Left ventricle myocardium inferior (tissue), 1 donor: Measurements from ENCODE around the gene THUMPD2. TPM values are rescaled to one million over a fixed set of nuclear protein-coding genes. Genes with fewer than 3 reads are reported as not detected.

Experiments used
- DNase-seq: peaks from one replicate; pipeline ENCODE4 v3.0.0-alpha.2; 2020
- H3K27ac ChIP-seq: fragments of 200-600 bp; replicated peaks from 2 replicates; pipeline ENCODE4 v1.8.0; 2021
- H3K27me3 ChIP-seq: fragments of 200-600 bp; 2 replicates; pipeline ENCODE4 v1.8.0; 2021; ENCODE audit warnings: low read depth
- H3K36me3 ChIP-seq: fragments of 200-600 bp; 2 replicates; pipeline ENCODE4 v1.8.0; 2021
- H3K4me1 ChIP-seq: fragments of 200-600 bp; 2 replicates; pipeline ENCODE4 v1.8.0; 2021
- H3K4me3 ChIP-seq: fragments of 200-600 bp; 2 replicates; pipeline ENCODE4 v1.8.0; 2021; ENCODE audit warnings: mild to moderate bottlenecking, moderate library complexity
- H3K9me3 ChIP-seq: fragments of 200-600 bp; replicated peaks from 2 replicates; pipeline ENCODE4 v1.8.0; 2021
- intact Hi-C: fragments of 100-400 bp; cut with micrococcal nuclease; formaldehyde crosslinking; loops from one replicate; pipeline ENCODE4 v1.11.0; 2022
- total RNA-seq: library from RNA; stranded (reverse); fragmentation: NEBNext Ultra II Directional; extraction: Animal tissue kit (Norgen Biotek cat#: 25700); gene quantifications from one replicate; pipeline ENCODE4 v1.2.1, GENCODE V29; 2021
- TF ChIP-seq, protein P1 (sequence below): fragments of 200-600 bp; IDR thresholded peaks from 2 replicates; pipeline ENCODE4 v1.8.0; 2021; ENCODE audit warnings: antibody characterized with exemption, mild to moderate bottlenecking, borderline replicate concordance
- donor health status: DM: no; HTN: yes; CAD: no; lungs with severe emphysema.

The THUMPD2 gene
- total RNA-seq, 1 donor from 2014 or later, result 5.9 TPM

DNA sequence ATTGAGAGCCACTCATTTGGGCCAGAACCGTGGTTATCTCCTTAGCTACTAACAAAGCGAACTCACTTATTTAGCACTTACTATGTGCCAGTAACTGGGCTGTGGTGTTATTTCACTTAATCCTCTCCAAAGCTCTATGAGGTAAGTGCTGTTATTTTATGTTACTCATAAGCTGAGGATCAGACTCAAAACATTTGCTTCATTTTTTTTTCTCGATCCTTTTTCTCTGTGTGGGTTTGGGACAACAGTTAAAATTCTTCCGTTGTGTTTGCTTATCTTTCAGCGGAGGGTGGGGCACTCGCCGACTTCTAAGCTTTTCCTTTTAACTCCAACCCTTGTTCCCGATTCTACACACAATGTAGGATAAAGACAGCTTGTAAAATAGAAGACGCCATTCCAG is 60.6 kb downstream of the THUMPD2 start:
- no peaks in the 10 kb centered on the region for H3K36me3 ChIP-seq
- TF ChIP-seq, protein P1, sequence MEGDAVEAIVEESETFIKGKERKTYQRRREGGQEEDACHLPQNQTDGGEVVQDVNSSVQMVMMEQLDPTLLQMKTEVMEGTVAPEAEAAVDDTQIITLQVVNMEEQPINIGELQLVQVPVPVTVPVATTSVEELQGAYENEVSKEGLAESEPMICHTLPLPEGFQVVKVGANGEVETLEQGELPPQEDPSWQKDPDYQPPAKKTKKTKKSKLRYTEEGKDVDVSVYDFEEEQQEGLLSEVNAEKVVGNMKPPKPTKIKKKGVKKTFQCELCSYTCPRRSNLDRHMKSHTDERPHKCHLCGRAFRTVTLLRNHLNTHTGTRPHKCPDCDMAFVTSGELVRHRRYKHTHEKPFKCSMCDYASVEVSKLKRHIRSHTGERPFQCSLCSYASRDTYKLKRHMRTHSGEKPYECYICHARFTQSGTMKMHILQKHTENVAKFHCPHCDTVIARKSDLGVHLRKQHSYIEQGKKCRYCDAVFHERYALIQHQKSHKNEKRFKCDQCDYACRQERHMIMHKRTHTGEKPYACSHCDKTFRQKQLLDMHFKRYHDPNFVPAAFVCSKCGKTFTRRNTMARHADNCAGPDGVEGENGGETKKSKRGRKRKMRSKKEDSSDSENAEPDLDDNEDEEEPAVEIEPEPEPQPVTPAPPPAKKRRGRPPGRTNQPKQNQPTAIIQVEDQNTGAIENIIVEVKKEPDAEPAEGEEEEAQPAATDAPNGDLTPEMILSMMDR, result no peak
- no peaks in the 10 kb centered on the region for H3K27me3 ChIP-seq
- intact Hi-C loops, result no loop called here
- H3K9me3 ChIP-seq, result no peaks in the 10 kb centered on the region
- DNase-seq, result no peak
- no peak overlapping the region for H3K27ac ChIP-seq
- H3K4me1 ChIP-seq, result peaks cover 9% of the 10 kb centered on the region
- H3K4me3 ChIP-seq, result no peak overlapping the region

DNA sequence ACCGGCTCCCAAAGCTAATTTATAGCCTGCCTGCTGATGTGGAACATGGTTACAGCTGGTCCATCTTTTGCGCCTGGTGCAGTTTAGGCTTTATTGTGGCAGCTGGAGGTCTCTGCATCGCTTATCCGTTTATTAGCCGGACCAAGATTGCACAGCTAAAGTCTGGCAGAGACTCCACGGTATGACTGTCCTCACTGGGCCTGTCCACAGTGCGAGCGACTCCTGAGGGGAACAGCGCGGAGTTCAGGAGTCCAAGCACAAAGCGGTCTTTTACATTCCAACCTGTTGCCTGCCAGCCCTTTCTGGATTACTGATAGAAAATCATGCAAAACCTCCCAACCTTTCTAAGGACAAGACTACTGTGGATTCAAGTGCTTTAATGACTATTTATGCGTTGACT is 62.0 kb downstream of the THUMPD2 start:
- no peaks in the 10 kb centered on the region for H3K9me3 ChIP-seq
- no peaks in the 10 kb centered on the region for H3K36me3 ChIP-seq
- TF ChIP-seq, protein P1, result no peak
- intact Hi-C loops, result no loop called here
- H3K4me3 ChIP-seq, result no peak overlapping the region
- no peak for DNase-seq
- no peaks in the 10 kb centered on the region for H3K4me1 ChIP-seq
- H3K27me3 ChIP-seq, result no peaks in the 10 kb centered on the region
- no peak overlapping the region for H3K27ac ChIP-seq

DNA sequence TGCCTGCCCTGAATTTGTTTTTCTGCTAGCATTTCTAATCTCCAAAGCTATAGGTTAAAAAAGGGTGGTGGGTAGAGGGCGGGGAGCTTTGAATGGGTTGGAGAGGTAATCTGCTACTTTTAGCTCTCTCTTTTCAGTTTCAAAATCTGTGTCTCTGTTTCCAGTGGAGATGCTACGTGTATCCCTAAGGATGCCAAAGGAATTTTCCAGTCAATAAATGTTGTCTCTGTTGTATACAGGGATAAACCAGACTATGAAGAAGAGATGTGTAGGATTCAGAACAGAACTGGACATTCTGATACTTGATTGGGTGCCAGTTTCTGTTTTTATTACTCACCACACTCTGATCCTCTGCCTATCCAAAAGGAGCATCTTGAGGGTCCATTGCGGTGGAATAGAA is 63.2 kb downstream of the THUMPD2 start:
- Histone ChIP-seq H3K9me3 (no peaks in the 10 kb centered on the region), H3K27me3 (no peaks in the 10 kb centered on the region), H3K27ac (peak overlapping the region; percentile 16), H3K4me1 (no peaks in the 10 kb centered on the region), H3K4me3 (no peak overlapping the region), H3K36me3 (no peaks in the 10 kb centered on the region)
- TF ChIP-seq, protein P1, result no peak
- intact Hi-C loops, result no loop called here
- no peak for DNase-seq

DNA sequence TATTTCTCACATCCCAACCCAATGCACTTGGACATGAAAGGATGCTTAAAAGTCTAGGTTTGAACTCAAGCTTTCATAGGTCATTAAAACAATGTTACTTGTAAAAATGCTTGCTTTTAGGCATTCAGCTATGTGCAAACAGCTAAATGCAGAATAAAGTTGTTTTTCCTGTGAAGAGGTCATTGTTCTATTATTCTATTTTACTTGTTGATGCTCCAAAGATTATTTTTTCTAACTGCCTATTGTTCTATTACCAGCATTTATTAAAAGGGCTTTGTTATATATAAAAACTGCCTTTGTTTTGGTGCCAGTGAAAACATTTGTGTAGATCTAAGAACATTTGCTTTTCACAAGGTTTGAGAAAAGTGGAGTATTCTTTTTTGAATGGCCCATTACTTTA is 64.0 kb downstream of the THUMPD2 start:
- Histone ChIP-seq H3K4me1 (no peaks in the 10 kb centered on the region), H3K27ac (peak overlapping the region; percentile 31), H3K9me3 (no peaks in the 10 kb centered on the region), H3K27me3 (no peaks in the 10 kb centered on the region), H3K36me3 (no peaks in the 10 kb centered on the region), H3K4me3 (no peak overlapping the region)
- TF ChIP-seq, protein P1, result no peak
- no peak for DNase-seq
- intact Hi-C loops, result no loop called here

DNA sequence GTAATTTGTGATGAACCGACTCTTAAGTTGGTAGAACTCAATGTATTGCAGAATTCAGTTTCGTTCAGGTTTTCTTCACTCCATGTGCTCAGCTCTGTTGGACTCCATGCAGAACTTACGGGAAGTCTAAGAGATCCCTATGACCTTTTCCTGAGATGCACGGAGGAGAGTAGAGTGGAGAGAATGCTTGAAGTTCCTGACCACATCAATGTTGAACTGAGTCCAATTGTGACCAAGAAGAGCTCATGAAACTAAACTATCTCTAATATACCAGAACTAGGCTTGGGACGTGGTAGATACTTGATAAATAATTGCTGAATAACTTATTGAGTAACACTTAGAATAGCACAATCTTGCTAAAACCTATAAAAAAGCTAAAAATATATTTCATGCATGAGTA is 66.1 kb downstream of the THUMPD2 start:
- Histone ChIP-seq H3K4me3 (no peak overlapping the region), H3K27ac (no peak overlapping the region), H3K9me3 (no peaks in the 10 kb centered on the region), H3K27me3 (no peaks in the 10 kb centered on the region), H3K36me3 (no peaks in the 10 kb centered on the region), H3K4me1 (no peaks in the 10 kb centered on the region)
- TF ChIP-seq, protein P1, result no peak
- DNase-seq, result no peak
- intact Hi-C loops, result no loop called here

DNA sequence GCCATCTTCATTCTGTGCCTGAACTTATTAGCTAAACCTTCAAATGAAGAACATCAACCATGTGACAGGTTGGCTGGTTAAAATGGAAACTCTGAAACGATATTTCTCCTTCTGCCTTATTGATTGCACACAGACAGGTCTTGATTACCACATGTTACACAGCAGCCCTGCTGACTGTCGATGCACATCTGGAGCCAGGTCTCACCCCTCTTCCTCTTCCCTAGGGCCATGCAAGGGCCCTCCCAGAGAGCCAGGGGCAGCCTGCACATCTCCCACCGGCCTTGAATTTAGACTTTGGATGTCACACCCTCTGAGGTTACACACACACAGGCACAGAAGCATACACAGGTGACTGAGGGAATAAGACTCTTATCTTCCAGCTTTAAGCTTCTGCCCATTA is 68.3 kb downstream of the THUMPD2 start:
- H3K36me3 ChIP-seq, result no peaks in the 10 kb centered on the region
- TF ChIP-seq, protein P1, result no peak
- DNase-seq, result no peak

More for the DNA sequence above, 68.3 kb downstream of the THUMPD2 start:
- H3K27ac ChIP-seq, result no peak overlapping the region
- H3K4me3 ChIP-seq, result no peak overlapping the region
- H3K27me3 ChIP-seq, result no peaks in the 10 kb centered on the region
- no peaks in the 10 kb centered on the region for H3K4me1 ChIP-seq
- H3K9me3 ChIP-seq, result no peaks in the 10 kb centered on the region
- intact Hi-C loops, result no loop called here
